Gastrocnemius medialis (tissue), 4 donors: ENCODE data around the gene CRTC2.

Experiments used
- POLR2A ChIP-seq, 2 donors: fragments of 450-650 bp; IDR thresholded peaks; one replicate each; pipeline ENCODE4 v1.6.1; 2017; ENCODE audit warnings: antibody characterized with exemption in 2 of 2, mild to moderate bottlenecking in 2 of 2, moderate library complexity in 2 of 2
- TF ChIP-seq, protein P1 (sequence below), 5 experiments: fragments of 450-650 bp in 3 of 5; fragments of 200-600 bp in 2 of 5; sonication (generic) in 2 of 5; IDR thresholded peaks in 4 of 5; conservative IDR thresholded peaks in 1 of 5; 1 replicate in 4 of 5; 2 replicates in 1 of 5; pipeline ENCODE4 v1.5.1; 2016 to 2019; ENCODE audit warnings: antibody characterized with exemption in 5 of 5, mild to moderate bottlenecking in 3 of 5, moderate library complexity in 3 of 5

GRCh38 chr1:153968972-153969371, 10.6 kb upstream of the CRTC2 start:
- no peak for TF ChIP-seq POLR2A (IDR thresholded peaks at IDR 0.05)
- TF ChIP-seq, protein P1, sequence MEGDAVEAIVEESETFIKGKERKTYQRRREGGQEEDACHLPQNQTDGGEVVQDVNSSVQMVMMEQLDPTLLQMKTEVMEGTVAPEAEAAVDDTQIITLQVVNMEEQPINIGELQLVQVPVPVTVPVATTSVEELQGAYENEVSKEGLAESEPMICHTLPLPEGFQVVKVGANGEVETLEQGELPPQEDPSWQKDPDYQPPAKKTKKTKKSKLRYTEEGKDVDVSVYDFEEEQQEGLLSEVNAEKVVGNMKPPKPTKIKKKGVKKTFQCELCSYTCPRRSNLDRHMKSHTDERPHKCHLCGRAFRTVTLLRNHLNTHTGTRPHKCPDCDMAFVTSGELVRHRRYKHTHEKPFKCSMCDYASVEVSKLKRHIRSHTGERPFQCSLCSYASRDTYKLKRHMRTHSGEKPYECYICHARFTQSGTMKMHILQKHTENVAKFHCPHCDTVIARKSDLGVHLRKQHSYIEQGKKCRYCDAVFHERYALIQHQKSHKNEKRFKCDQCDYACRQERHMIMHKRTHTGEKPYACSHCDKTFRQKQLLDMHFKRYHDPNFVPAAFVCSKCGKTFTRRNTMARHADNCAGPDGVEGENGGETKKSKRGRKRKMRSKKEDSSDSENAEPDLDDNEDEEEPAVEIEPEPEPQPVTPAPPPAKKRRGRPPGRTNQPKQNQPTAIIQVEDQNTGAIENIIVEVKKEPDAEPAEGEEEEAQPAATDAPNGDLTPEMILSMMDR (IDR thresholded peaks at IDR 0.05 in 4 of 5, conservative IDR thresholded peaks at IDR 0.05 in 1 of 5) = no peak
